GM19193 (cell line): ENCODE measurements around the gene PPP4R4.

ENCODE experiments used
- POLR2A ChIP-seq: IDR thresholded peaks from 4 replicates; pipeline ENCODE4 v1.6.1; 2011; ENCODE audit not compliant: insufficient read depth, insufficient read length; ENCODE audit errors: extremely low read depth

PPP4R4 gene

GRCh38 chr14:94196057-94196456 lies 21.9 kb downstream of the PPP4R4 start:
- no peak for TF ChIP-seq POLR2A

DNA sequence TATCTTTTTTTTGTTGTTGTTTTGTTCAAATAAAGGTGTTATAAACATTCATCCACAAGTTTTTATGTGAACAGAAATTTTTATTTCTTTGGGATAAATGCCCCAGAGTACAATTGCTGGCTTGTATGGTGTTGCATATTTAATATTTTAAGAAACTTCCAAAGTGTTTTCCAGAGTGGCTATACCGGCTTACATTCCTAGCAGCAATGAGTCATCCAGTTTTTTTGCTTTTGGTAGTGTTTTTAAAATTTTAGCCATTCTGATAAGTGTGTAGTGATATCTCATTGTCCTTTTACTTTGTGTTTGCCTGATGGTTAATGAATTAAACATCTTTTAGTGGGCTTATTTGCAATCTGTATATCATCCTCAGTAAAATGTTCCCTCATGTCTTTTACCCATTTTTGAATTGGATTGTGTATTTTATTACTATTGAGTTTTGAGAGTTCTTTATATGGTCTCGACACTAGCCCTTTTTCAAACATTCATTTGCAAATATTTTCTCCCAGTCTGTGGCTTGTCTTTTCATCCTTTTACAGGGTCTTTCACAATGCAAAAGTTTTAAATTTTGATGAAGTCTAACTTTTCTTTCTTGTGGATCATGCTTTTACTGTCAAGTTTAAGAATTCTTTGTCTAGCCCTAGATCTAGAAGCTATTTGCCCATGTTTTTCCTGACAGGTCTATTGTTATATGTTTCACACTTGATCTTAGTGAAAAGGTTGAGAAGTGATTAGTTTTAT lies 29.5 kb downstream of the PPP4R4 start:
- no peak for TF ChIP-seq POLR2A

- TF ChIP-seq POLR2A, result no peak
These were observed 38.9 kb downstream of the PPP4R4 start for GRCh38 chr14:94213021-94213420.

- no peak for TF ChIP-seq POLR2A
These were observed 39.6 kb downstream of the PPP4R4 start for GRCh38 chr14:94213741-94214140.

DNA sequence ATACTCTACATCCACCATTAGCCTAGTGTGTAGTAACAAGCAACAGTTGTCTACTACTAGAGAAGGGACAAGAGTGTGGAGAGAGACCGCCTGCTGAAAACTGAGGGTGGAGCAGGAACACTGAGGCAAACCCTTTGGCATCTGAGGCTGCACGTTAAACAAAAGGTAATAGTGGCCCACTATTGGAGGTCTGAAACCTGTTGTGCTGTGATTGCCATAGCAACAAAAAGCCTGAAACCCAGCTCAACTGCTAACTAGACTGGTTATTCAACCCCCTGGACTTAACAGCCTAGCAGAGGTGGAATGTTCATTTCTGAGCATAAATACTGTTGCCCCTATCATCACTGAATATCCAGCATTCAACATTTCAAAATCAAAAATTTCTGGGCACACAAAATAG lies 43.0 kb downstream of the PPP4R4 start:
- TF ChIP-seq POLR2A, result no peak

- no peak for TF ChIP-seq POLR2A
These were observed 49.9 kb downstream of the PPP4R4 start for GRCh38 chr14:94224040-94224439.

- TF ChIP-seq POLR2A, result no peak
These were observed 51.6 kb downstream of the PPP4R4 start for GRCh38 chr14:94225460-94226378.

GRCh38 chr14:94227029-94227428 lies 52.9 kb downstream of the PPP4R4 start:
- no peak for TF ChIP-seq POLR2A

- TF ChIP-seq POLR2A, result no peak
These were observed 62.9 kb downstream of the PPP4R4 start for GRCh38 chr14:94237046-94237445.

- no peak for TF ChIP-seq POLR2A
These were observed 63.9 kb downstream of the PPP4R4 start for GRCh38 chr14:94237983-94238382.

GRCh38 chr14:94239406-94239805 lies 65.3 kb downstream of the PPP4R4 start:
- no peak for TF ChIP-seq POLR2A

- no peak for TF ChIP-seq POLR2A
These were observed 70.1 kb downstream of the PPP4R4 start for GRCh38 chr14:94244182-94244581.

DNA sequence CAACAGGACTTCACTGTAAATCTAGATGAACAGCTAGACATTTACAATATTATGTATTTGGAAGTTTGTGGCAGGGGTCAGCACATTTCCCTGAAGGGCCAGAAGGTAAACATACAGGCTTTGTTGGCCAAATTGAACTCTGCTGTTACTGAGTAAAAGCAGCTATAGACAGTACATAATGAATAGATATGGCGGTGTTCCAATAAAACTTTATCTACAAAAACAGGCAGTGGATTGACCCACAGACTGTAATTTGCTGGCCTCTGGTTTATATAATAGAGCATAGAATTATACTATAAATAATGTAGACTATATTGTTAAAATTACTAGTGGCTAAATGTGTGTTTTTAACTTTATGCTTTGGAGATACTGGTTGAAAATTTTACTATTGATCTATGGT lies 93.2 kb downstream of the PPP4R4 start:
- TF ChIP-seq POLR2A, result no peak

- no peak for TF ChIP-seq POLR2A
These were observed 95.0 kb downstream of the PPP4R4 start for GRCh38 chr14:94269156-94269555.

DNA sequence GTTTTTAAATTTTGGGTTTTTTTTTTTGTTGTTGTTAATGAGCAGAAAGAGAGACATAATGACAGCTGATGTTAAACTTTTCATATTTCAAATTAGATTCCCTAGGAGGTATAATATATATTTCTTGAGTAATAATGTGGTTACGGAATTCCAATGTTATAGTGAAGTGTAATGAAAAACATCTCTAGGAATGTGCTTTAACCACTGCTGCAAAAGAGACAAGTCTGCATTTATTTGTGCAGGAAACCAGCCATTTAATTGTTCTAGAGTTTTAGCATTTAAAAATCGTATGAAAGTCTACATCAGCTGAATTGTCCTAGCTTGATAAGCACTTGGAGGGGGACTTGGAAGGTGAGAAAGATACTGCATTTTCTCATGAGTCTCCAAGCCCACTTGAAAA lies 104.6 kb downstream of the PPP4R4 start:
- TF ChIP-seq POLR2A, result no peak
